Activated T-cell treated with anti-CD3 and anti-CD28 coated beads for 1 hour (primary cell): ENCODE results near the gene TRIM7.
"Not testable (repeated sequence)": the region's sequence is repeated elsewhere in the genome, so short reads cannot be mapped to it uniquely, and the experiment has no call there.

Experiments used
- DNase-seq: peaks from one replicate; pipeline ENCODE4 v3.0.0-alpha.2; 2020; ENCODE audit warnings: low read depth

The TRIM7 gene

GRCh38 chr5:181233088-181233800, 28.2 kb upstream of the TRIM7 start:
- no peak for DNase-seq

DNA sequence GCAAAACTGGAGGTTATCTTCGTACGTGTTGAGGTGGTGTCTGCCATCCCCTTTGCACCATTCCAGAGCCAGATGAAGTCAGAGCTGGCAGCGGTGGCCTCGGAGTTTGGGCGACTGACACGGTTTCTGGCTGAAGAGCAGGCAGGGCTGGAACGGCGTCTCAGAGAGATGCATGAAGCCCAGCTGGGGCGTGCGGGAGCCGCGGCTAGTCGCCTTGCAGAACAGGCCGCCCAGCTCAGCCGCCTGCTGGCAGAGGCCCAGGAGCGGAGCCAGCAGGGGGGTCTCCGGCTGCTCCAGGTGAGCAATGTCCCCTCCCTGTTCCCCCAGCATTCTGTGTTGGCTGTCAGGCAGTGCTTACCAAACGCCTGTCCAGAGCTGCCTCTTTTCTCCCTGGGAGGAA, 27.6 kb upstream of the TRIM7 start:
- DNase-seq = no peak

- no peak for DNase-seq
Observed at GRCh38 chr5:181231432-181231831, 26.4 kb upstream of the TRIM7 start.

GRCh38 chr5:181230551-181230950, 25.6 kb upstream of the TRIM7 start:
- DNase-seq = no peak

- no peak for DNase-seq
Observed at GRCh38 chr5:181229996-181230395, 25.0 kb upstream of the TRIM7 start.

DNA sequence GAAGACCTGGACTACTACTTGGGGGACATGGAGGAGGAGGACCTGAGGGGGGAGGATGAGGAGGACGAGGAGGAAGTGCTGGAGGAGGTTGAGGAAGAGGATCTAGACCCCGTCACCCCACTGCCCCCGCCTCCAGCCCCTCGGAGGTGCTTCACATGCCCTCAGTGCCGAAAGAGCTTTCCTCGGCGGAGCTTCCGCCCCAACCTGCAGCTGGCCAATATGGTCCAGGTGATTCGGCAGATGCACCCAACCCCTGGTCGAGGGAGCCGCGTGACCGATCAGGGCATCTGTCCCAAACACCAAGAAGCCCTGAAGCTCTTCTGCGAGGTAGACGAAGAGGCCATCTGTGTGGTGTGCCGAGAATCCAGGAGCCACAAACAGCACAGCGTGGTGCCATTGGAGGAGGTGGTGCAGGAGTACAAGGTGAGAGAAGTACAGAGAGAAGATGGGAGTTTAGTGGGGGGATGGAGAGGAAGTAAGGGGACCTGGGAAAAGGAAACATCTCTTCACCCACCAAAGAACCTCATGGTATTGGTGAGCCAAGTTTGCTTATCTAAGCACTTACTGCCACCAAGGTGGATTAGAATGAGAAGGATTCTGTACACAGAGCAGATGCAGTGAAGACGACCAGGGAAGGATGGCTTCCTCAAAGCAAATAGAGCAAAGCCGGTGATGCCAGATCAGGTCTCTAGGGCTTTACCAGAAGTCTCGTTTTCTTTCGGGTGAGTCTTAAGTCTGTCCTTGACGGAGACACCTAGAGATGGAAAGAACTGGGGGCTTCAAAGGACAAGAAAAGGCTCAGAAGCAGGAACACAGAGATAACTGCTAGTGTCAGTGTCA, 19.6 kb upstream of the TRIM7 start:
- no peak for DNase-seq

DNA sequence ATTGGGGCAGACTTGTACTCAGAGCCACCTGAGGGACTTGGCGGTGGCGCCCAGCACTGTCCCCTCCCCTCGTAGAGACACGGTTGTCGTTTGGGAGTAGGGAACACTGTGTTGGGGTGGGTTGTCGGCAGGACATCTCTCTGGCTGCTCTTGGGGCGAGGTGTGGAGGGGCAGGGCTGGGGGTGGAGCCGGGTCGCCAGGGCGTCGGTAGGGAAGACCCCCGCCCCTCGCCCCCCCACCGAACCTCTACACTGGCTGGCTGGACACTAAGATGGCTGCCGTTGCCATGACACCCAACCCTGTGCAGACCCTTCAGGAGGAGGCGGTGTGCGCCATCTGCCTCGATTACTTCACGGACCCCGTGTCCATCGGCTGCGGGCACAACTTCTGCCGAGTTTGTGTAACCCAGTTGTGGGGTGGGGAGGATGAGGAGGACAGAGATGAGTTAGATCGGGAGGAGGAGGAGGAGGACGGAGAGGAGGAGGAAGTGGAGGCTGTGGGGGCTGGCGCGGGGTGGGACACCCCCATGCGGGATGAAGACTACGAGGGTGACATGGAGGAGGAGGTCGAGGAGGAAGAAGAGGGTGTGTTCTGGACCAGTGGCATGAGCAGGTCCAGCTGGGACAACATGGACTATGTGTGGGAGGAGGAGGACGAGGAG, 18.9 kb upstream of the TRIM7 start:
- DNase-seq = no peak

- peak; percentile 96 for DNase-seq
Observed at GRCh38 chr5:181223058-181223728, 18.2 kb upstream of the TRIM7 start, which contains the start of gene TRIM41. TSS of gene TRIM41 (plus strand) at chr5:181223281. CDS start at chr5:181224000, 719 bp downstream.

GRCh38 chr5:181222630-181223057, 17.6 kb upstream of the TRIM7 start:
- DNase-seq = no peak

DNA sequence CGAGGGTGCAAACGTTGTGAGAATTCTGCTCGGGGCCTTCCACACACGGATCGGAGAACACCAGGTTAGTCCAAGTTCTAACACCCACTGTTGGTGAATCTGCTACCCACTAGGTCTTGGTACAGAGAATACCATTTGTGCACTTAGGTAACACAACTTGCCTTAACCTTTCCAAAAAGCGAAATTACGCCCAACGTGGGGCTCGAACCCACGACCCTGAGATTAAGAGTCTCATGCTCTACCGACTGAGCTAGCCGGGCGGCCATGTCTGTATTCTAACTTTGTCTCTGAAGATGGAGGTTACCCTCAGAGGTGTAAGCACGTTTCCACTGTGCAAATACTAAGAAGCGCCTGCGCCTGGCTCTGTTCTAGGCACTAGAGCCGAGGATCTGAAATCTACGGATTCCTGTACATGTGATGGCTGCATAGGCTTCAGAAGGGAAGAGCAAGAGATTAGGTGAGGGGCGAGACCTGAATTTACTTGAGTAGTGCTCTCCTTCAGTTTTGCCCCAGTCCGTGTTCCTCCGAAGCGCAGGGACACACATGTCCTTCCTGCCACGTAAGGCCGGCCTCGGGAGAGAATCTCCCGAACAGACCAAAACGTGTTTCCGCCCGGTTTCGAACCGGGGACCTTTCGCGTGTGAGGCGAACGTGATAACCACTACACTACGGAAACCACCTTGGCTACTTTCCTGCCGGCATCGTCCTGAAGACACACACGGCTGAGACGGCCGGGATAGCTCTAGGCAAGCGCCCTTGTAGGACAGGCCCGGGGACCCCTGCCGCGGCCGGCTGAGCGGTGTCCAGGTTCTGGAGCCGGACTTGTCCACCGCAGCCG, 17.0 kb upstream of the TRIM7 start:
- DNase-seq = peak; percentile 97

GRCh38 chr5:181221105-181221791, 16.3 kb upstream of the TRIM7 start:
- DNase-seq = no peak

- no peak for DNase-seq
Observed at GRCh38 chr5:181220178-181220515, 15.2 kb upstream of the TRIM7 start.

DNA sequence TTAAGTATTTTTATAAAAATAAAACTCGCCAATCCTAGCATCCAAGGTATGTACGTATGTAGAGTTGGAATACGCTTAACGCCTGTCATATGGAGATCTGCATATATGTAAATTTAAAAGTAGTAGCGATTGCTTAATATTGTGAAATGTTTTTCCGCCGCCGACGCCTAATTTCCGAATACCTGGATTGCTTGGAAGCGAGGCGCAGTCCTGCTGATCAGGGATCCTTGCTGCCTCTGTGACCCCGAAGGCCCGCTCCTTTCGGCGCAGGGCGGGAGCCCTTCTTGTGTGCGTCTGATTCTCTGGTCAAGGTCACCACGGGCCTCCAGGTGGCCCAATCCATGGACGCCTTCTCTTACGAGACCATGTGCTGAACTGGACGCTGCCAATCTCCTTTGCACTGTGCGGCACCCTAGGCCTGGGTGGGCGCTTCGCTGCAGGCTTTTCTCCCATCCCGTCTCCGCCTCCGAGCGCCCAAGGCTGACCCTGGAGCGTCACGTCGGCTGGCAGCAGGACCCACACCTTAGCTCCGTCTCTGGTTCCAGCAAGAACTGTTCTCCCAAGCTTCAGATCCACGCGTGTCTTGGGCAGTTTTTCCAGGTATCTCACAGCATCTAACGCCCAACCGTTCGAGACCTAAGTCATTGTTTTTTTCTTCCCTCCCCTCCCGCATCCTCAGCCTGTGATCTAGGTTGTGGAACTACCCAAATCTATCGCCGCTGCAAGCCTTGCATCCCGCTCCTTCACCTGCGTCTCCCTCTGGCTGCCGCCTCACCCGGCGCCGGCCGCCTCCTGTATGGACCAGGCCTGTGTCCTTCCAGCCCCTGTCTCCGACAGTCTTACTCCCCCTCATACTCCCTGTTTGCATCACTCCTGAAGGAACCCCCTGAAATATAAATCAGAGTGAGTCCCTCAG, 14.5 kb upstream of the TRIM7 start:
- DNase-seq = no peak

GRCh38 chr5:181218795-181219124, 13.8 kb upstream of the TRIM7 start:
- DNase-seq = no peak

DNA sequence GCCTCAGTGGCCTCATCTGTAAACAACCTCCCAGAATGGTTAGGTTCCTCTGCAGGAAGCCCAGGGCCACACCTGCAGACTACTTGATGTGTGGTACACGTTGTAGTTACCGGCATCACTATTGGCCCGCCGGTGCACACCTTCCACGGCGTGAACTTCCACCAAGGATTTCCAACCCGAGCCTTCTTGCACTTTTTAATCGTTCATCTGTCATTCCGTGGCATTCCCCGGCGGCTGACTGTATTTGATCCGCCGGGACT, 12.7 kb upstream of the TRIM7 start:
- DNase-seq = no peak

DNA sequence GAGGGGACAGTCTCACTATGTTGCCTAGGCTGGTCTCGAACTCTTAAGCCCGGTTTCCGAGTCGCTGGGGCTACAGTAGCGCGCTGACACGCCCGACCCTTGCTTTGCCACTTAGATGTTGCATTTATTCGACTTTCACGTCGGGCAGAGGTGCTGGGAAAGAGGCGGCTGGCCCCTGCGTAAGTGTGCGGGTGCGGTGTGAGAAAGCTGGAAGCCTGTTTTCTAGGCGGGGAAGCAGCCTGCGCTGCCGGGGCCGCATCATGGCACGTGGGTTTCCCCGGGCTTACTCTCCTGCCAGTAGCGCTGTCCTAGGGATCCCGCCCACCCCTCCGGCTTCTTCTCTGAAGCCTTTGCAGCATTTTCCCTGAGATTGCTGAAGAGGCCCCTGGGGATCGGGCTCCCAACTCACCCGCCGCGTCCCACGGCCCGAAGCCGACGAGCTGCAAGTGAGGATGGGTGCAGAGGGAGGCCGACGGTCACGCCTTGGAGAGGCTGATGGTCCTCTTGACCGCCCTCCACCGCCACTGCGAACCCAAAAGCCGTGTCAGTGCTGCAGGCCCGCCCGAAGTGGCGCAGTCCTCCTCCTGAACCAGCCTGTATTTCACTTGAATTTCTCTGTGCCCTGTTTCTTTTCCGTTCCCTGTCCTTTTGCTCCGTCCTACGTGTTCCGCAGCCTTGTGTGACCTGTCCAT, 12.3 kb upstream of the TRIM7 start:
- DNase-seq = no peak

- DNase-seq = no peak
Observed at GRCh38 chr5:181215997-181216989, 11.3 kb upstream of the TRIM7 start.

- DNase-seq = not testable (repeated sequence)
Observed at GRCh38 chr5:181214249-181214648, 9.3 kb upstream of the TRIM7 start.
